ENCODE data around the gene MAEA.

Gene MAEA

GRCh38 chr4:1250527-1250812 is 39.2 kb upstream of the MAEA start:
- DNase-seq: no peak

DNA sequence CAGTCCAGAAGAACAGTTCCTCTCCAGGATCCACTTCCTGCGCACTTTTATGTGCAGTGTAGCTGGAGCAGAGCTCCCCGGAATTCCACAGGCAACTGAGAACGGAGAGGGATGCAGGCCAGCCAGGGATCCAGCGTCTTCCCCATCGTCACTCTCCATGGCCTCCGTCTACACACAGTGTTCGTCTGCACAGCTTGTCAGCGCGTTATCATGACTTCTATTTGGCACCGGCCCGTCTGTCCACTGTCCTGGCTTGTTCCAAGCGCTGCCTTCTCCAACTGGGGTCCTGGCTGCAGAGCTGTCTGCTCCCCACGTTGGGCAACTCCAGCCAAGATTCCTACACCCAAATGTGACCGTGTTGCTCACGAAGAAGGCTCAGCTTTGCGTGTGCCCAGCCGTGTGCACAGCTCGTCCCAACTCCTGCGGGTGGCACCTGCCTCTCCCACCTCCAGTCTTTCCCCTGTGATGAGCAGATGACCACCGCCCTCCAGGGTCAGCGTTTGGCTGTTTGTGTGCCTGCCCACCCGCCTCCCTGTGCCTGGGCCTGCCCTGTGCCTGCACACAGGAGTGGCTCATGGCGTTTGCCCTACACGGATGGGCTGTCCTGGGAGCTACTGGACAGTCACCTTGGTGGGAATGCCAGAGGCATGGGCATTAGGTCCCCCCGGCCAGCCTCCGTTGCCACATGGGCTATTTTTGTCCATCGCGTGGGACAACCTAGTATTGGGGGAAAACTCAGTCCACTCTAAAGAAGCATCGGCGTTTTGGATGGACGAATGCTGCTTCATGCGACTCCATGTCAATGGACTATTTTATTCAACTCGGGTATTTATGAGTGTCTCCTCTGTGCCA is 38.5 kb upstream of the MAEA start:
- DNase-seq: no peak

DNA sequence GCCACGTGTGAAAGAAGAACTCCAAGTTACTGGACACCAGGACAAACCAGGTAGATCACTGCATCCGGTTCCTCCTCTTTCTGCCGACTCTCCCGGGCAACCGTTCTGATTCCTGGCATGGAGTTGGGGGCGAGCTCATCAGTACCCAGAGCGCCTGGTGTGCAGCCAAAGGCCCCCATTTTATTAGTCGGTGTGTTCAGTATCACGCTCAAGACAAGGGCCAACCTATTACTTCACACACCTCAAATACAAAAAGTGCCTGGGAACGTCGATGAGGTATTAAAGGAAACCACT is 38.0 kb upstream of the MAEA start:
- DNase-seq: no peak

- DNase-seq: no peak
Observed at GRCh38 chr4:1252928-1253492, 36.7 kb upstream of the MAEA start.

DNA sequence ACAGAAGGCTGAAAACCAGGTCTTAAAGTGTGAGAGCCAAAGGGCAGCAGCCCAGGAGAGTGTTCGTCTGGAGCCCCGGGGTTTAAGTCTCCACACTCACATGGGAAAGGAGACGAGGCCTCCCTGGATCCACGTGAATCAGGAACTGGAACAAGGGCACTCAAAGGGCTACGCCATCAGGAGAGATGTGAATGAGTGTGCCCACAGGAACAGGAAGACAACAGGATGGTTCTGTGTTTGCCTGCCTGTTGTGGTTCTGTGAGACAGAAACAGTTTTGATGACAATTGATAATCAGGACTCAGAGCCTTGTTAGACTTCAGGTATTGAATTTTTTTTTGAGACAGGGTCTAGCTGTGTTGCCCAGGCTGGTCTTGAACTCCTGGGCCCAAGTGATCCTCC is 35.9 kb upstream of the MAEA start:
- no peak for DNase-seq

DNA sequence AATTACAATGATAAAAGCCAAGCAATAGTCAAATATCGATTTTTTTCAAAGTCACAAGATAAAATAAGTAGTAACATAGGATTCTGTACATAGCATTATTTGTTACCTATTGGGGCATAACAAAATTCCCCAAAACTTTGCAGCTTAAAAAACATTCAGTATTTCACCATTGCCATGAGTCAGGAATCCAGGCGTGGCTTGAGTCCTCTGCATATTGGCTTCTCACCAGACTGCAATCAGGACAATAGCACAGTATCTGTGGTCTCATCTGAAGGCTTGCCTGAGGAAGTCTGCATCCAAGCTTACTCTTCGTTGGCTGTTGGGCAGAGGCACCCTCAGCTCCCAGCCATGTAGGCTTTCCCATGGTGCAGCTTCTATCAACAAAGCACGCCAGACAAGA is 34.5 kb upstream of the MAEA start:
- DNase-seq: no peak

- no peak for DNase-seq
Observed at GRCh38 chr4:1255699-1256098, 34.0 kb upstream of the MAEA start.

- DNase-seq: no peak
Observed at GRCh38 chr4:1258457-1258856, 31.2 kb upstream of the MAEA start.

GRCh38 chr4:1259966-1260365 is 29.7 kb upstream of the MAEA start:
- no peak for DNase-seq

GRCh38 chr4:1260418-1261106 is 29.1 kb upstream of the MAEA start:
- no peak for DNase-seq

- no peak for DNase-seq
Observed at GRCh38 chr4:1261107-1261928, 28.4 kb upstream of the MAEA start.

GRCh38 chr4:1264942-1265341 is 24.7 kb upstream of the MAEA start:
- no peak for DNase-seq

DNA sequence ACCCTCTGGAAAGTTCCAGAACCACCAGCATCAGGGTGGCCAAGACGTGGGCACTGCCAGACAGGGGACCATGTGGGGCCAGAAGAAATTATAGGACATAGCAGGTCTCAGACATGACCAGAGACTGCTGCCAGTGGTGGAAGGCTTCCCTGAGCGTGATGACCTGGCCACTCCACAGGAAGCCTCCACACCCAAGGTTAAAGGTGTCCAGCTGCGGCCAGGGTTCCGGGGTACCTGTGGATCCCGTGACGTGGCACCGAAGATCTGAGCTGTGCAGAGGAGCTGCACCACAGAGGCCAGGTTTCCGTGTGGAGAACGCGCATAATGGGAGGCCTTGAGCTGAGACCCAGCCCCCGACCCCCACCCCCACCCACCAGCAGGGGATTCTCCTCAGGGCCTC is 24.3 kb upstream of the MAEA start:
- DNase-seq: no peak

DNA sequence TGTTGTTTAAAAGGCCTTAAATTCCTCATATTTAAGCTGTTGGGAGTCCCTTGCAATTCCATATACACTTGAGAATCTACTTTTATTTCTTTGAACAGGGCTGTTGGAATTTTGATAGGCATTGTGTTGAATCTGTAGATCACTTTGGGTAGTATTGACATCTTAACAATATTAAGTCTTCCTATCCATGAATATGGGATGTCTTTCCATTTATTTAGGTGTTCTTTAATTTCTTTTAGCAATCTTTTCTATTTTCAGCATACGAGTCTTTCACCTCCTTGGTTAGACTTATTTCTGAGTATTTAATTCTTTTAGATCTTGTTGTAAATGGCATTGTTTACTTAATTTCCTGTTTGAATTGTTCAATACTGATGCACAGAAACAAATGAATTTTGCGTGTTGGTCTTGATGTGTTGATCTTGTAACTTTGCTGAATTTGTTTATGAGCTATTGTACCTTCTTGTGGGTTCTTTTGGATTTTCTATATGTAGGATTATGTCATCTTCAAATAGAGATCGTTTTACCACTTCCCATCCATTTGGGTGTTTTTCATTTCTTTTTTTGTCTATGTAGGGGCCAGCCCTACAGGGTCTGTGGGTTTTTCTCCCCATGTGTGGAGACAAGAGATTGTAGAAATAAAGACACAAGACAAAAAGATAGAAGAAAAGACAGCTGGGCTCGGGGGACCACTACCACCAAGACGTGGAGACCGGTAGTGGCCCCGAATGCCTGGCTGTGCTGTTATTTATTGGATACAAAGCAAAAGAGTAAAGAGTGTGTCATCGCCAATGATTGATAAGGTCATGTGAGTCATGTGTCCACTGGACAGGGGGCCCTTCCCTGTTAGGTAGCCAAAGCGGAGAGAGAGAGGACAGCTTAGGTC is 22.6 kb upstream of the MAEA start:
- DNase-seq: no peak

DNA sequence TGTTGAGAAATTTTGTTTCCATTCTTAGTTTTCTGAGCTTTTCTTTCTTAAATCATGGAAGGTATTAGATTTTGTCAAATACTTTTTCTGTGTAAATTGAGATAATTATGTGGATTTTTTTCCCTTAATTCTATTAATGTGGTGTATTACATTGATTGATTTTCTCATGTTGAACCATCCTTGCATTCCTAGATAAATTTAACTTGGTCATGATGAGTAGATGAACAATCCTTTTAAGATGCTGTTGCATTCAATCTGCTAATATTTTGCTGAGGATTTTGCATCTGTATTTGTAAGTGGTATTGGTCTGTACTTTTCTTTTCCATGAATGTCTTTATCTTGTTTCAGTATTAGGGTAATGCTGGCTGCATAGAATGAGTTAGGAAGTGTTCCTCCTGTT is 20.5 kb upstream of the MAEA start:
- DNase-seq: no peak

DNA sequence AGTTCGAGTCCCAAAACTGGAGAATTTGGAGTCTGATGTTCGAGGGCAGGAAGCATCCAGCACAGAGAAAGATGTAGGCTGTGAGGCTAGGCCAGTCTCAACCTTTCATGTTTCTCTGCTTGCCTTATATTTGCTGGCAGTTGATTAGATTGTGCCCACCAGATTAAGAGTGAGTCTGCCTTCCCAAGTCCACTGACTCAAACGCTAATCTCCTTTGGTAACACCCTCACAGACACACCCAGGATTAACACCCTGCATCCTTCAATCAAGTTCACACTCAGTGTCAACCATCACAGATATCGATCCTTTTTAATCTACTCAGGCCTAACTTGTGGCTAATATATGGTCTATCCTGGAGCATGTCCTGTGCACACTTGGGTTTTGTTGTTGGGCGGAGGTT is 18.0 kb upstream of the MAEA start:
- no peak for DNase-seq

- no peak for DNase-seq
Observed at GRCh38 chr4:1274871-1275270, 14.8 kb upstream of the MAEA start.

- DNase-seq: no peak
Observed at GRCh38 chr4:1276984-1277383, 12.7 kb upstream of the MAEA start.

DNA sequence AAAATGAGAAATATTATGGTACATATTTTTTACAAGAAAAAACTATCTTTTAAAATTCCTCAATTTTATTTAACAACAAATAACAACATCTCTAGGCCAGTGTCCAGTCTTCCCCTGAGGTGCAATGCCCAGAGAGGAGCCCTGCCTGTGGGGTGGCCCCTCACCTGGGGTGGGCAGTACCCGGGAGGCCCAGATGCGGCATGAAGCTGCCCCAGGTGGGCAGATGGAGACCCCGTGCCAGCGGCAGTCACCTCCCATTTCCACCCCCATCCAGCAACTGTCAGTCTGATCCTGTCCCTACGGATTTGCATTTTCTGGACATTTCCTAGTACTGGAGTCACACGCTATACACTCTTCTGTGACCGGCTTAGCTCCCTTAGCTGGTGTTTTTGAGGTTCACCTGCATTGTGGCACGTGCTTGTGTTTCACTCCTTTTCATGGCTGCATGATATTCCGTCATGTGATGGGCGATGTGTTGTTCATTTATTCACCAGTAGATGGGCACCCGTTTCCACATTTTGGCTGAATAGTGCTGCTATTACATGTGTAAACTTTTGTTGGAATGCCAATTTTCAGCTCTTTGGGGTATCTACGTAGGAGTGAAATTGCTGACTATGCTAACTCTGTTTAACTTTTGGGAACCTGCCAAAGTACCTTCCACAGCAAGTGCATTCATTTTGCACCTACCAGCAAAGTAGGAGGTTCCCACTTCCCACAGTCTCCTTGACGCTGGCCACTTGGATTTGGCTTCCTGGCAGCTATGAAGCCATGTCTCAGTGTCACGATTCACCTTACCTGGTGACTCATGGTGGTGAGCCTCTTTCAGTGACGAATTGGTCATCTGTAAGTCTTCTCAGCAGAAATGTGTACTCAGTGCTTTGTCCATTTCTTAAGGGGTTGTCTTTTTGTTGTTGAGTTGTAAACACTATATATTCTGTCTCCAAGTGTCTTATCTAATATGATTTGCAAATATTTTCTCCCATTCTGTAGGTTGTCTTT is 11.7 kb upstream of the MAEA start:
- no peak for DNase-seq

GRCh38 chr4:1279253-1279652 is 10.4 kb upstream of the MAEA start:
- no peak for DNase-seq

DNA sequence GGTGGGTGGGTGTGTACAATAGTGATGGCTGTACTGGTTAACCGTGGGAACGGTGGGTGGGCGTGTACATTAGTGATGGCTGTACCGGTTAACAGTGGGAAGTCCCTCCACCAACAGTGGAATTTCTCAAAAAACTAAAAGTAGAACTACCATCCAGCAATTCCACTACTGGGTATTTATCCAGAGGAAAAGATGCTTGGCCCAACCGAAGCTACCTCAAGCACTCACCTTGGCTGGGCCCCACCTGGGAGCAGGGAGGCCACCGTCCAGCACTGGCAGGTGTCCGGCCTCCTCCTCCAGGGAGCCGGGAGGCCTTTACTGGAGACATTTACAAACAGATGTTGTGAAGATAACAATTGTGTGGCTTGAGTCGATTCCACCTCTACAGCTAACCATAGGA is 6.0 kb upstream of the MAEA start:
- DNase-seq: no peak
